Panc1 (cell line): ENCODE results near the gene MIPEP. TPM values are rescaled to one million over a fixed set of nuclear protein-coding genes. Genes with fewer than 3 reads are reported as not detected.

Source experiments
- ATAC-seq: fragments of 200-7000 bp; cut with Tn5 transposase; 2 replicates; pipeline ENCODE4 v1.9.1; 2020; ENCODE audit warnings: mild to moderate bottlenecking, moderate library complexity
- BruUV-seq: library from RNA; stranded (reverse); fragments of 400-500 nt; replicated peaks from 2 replicates; lab custom pipeline; 2021; lab: Mats Ljungman, UMichigan
- CTCF ChIA-PET: fragments of 300-600 bp; sonication (Branson Sonifier 250); formaldehyde crosslinking; loops from one replicate; lab custom pipeline; 2022; ENCODE audit warnings: antibody characterized with exemption; lab: Charles Lee
- POLR2A ChIA-PET: fragments of 300-600 bp; sonication (Branson Sonifier 250); formaldehyde crosslinking; loops from one replicate; lab custom pipeline; 2022; ENCODE audit warnings: antibody characterized with exemption; lab: Charles Lee
- DNase-seq: peaks from one replicate; pipeline ENCODE4 v3.0.0-alpha.2; 2010; ENCODE audit warnings: low read depth, low spot score
- H3K27ac ChIP-seq: 2 replicates; pipeline ENCODE4 v1.5.1; 2011; ENCODE audit warnings: mild to moderate bottlenecking, low read length, inconsistent platforms
- H3K27me3 ChIP-seq: fragments of 200-500 bp; sonication (Bioruptor generic); 2 replicates; pipeline ENCODE4 v1.6.0; 2014; ENCODE audit warnings: low read length, inconsistent platforms; ENCODE audit not compliant: control insufficient read depth, insufficient read depth
- H3K36me3 ChIP-seq: fragments of 200-500 bp; sonication (Bioruptor generic); 2 replicates; pipeline ENCODE4 v1.5.1; 2014; ENCODE audit warnings: inconsistent platforms, mild to moderate bottlenecking, low read length, moderate library complexity; ENCODE audit not compliant: control insufficient read depth, insufficient read depth
- H3K4me1 ChIP-seq: 2 replicates; pipeline ENCODE4 v1.5.1; 2011; ENCODE audit warnings: inconsistent platforms, mild to moderate bottlenecking, low read length, moderate library complexity; ENCODE audit not compliant: control insufficient read depth, insufficient read depth
- H3K4me3 ChIP-seq, 2 experiments: 2 replicates each; pipeline ENCODE4 v1.5.1; 2011 to 2012; ENCODE audit warnings: low read depth in 2 of 2, low read length in 2 of 2, mild to moderate bottlenecking in 2 of 2, inconsistent platforms in 1 of 2, moderate library complexity in 1 of 2
- H3K9me3 ChIP-seq: fragments of 200-500 bp; sonication (Bioruptor generic); 2 replicates; pipeline ENCODE4 v1.5.1; 2014; ENCODE audit warnings: low read depth, mild to moderate bottlenecking, inconsistent platforms, low read length, moderate library complexity; ENCODE audit not compliant: control insufficient read depth, insufficient read depth
- POLR2AphosphoS5 ChIP-seq: IDR thresholded peaks from 2 replicates; pipeline ENCODE4 v1.6.1; 2012; ENCODE audit warnings: mild to moderate bottlenecking, low read depth, low read length, moderate library complexity
- SIN3A ChIP-seq: IDR thresholded peaks from 2 replicates; pipeline ENCODE4 v1.6.1; 2012; ENCODE audit warnings: low read depth, mild to moderate bottlenecking, low read length, moderate library complexity, borderline replicate concordance; ENCODE audit not compliant: insufficient read depth
- TCF7L2 ChIP-seq: IDR thresholded peaks from 2 replicates; pipeline ENCODE4 v1.6.1; 2011; ENCODE audit warnings: mild to moderate bottlenecking, low read depth, low read length, inconsistent platforms
- in situ Hi-C: cut with HindIII; loops from 2 replicates; pipeline ENCODE4 v1.10.0; 2016; ENCODE audit warnings: low sequenced_read_pairs, low pct_unique_long_range_greater_than_20kb
- intact Hi-C: fragments of 100-400 bp; cut with micrococcal nuclease; formaldehyde crosslinking; loops from one replicate; pipeline ENCODE4 v1.10.0; 2022; ENCODE audit not compliant: unreplicated experiment
- total RNA-seq: library from RNA; stranded (reverse); gene quantifications from one replicate; pipeline ENCODE4 v1.2.1, GENCODE V29; 2021; ENCODE audit not compliant: unreplicated experiment
- TF ChIP-seq, protein P1 (sequence below), 2 experiments: IDR thresholded peaks; 2 replicates each; pipeline ENCODE4 v1.6.1; 2011 to 2012; ENCODE audit warnings: low read depth in 2 of 2, control low read depth in 1 of 2, low read length in 1 of 2, mild to moderate bottlenecking in 1 of 2, moderate library complexity in 1 of 2; ENCODE audit not compliant: insufficient read depth in 1 of 2
- TF ChIP-seq, protein P2 (sequence below): fragments of 450-650 bp; IDR thresholded peaks from 2 replicates; pipeline ENCODE4 v1.5.1; 2017; ENCODE audit warnings: mild to moderate bottlenecking

MIPEP gene
- total RNA-seq, 1 experiment from 2014 or later = 13.8 TPM

DNA sequence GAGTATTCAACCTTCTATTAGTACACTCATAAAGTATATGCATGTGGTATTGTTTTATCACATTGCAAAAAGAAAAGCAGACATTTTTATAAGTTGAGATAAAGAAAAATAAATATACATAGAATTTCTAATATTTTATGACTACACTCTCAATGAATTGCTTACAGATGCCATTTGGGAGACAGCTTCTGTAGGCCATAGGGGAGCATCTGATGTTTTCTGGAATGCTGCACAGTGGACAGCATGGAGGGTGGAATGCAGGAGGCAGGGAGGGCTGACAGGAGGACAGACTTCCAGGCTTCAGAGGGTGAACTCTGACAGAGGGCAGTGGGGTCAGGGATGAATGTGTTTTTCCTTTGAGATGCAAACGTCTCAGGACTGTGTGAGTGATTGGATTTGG is 45.8 kb downstream of the MIPEP start:
- H3K4me3 ChIP-seq = no peak overlapping the region
- H3K27me3 ChIP-seq = no peaks in the 10 kb centered on the region
- H3K36me3 ChIP-seq = no peaks in the 10 kb centered on the region
- DNase-seq = no peak
- POLR2A ChIA-PET = no interaction called here
- no peaks in the 10 kb centered on the region for H3K9me3 ChIP-seq
- BruUV-seq = no TSS peak
- in situ Hi-C loops = no loop called here
- TF ChIP-seq SIN3A (no peak), POLR2AphosphoS5 (no peak), TCF7L2 (no peak)
- CTCF ChIA-PET = no interaction called here
- ATAC-seq = no peak
- H3K27ac ChIP-seq = no peak overlapping the region
- intact Hi-C loops = no loop called here
- no peaks in the 10 kb centered on the region for H3K4me1 ChIP-seq

DNA sequence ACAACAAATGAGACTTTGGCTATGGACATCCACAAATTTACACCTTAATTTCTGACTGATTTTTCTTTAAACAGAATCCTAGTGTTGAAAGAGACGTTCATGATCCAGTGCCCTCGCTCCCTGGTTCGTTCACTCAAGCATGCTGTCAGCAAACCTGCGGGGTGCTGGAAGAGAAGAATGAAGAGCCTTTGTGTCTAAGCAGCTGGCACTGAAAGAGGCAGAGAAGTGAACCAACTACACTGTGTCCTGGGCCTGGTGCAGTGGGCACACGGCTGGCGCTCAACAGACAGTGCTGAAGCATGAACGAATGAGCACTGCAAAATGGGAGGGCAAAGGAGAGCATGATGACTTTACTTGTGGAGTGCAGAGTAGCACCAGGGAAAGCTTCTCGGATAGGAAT is 46.8 kb downstream of the MIPEP start:
- H3K27ac ChIP-seq = no peak overlapping the region
- ATAC-seq (no peak), DNase-seq (no peak)
- ChIA-PET POLR2A (no interaction called here), CTCF (no interaction called here)
- intact Hi-C loops (no loop called here), in situ Hi-C loops (no loop called here)
- no peaks in the 10 kb centered on the region for H3K27me3 ChIP-seq
- no peaks in the 10 kb centered on the region for H3K4me1 ChIP-seq
- BruUV-seq = no TSS peak
- no peaks in the 10 kb centered on the region for H3K36me3 ChIP-seq
- TF ChIP-seq SIN3A (no peak), POLR2AphosphoS5 (no peak), TCF7L2 (no peak)
- TF ChIP-seq, protein P1, sequence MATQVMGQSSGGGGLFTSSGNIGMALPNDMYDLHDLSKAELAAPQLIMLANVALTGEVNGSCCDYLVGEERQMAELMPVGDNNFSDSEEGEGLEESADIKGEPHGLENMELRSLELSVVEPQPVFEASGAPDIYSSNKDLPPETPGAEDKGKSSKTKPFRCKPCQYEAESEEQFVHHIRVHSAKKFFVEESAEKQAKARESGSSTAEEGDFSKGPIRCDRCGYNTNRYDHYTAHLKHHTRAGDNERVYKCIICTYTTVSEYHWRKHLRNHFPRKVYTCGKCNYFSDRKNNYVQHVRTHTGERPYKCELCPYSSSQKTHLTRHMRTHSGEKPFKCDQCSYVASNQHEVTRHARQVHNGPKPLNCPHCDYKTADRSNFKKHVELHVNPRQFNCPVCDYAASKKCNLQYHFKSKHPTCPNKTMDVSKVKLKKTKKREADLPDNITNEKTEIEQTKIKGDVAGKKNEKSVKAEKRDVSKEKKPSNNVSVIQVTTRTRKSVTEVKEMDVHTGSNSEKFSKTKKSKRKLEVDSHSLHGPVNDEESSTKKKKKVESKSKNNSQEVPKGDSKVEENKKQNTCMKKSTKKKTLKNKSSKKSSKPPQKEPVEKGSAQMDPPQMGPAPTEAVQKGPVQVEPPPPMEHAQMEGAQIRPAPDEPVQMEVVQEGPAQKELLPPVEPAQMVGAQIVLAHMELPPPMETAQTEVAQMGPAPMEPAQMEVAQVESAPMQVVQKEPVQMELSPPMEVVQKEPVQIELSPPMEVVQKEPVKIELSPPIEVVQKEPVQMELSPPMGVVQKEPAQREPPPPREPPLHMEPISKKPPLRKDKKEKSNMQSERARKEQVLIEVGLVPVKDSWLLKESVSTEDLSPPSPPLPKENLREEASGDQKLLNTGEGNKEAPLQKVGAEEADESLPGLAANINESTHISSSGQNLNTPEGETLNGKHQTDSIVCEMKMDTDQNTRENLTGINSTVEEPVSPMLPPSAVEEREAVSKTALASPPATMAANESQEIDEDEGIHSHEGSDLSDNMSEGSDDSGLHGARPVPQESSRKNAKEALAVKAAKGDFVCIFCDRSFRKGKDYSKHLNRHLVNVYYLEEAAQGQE (IDR thresholded peaks at IDR 0.05; ENCODE audit: insufficient read depth in 1 of 2, low read depth in 2 of 2, low read length in 1 of 2) = no peak
- TF ChIP-seq, protein P2, sequence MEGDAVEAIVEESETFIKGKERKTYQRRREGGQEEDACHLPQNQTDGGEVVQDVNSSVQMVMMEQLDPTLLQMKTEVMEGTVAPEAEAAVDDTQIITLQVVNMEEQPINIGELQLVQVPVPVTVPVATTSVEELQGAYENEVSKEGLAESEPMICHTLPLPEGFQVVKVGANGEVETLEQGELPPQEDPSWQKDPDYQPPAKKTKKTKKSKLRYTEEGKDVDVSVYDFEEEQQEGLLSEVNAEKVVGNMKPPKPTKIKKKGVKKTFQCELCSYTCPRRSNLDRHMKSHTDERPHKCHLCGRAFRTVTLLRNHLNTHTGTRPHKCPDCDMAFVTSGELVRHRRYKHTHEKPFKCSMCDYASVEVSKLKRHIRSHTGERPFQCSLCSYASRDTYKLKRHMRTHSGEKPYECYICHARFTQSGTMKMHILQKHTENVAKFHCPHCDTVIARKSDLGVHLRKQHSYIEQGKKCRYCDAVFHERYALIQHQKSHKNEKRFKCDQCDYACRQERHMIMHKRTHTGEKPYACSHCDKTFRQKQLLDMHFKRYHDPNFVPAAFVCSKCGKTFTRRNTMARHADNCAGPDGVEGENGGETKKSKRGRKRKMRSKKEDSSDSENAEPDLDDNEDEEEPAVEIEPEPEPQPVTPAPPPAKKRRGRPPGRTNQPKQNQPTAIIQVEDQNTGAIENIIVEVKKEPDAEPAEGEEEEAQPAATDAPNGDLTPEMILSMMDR = no peak
- H3K4me3 ChIP-seq = no peak overlapping the region
- no peaks in the 10 kb centered on the region for H3K9me3 ChIP-seq

DNA sequence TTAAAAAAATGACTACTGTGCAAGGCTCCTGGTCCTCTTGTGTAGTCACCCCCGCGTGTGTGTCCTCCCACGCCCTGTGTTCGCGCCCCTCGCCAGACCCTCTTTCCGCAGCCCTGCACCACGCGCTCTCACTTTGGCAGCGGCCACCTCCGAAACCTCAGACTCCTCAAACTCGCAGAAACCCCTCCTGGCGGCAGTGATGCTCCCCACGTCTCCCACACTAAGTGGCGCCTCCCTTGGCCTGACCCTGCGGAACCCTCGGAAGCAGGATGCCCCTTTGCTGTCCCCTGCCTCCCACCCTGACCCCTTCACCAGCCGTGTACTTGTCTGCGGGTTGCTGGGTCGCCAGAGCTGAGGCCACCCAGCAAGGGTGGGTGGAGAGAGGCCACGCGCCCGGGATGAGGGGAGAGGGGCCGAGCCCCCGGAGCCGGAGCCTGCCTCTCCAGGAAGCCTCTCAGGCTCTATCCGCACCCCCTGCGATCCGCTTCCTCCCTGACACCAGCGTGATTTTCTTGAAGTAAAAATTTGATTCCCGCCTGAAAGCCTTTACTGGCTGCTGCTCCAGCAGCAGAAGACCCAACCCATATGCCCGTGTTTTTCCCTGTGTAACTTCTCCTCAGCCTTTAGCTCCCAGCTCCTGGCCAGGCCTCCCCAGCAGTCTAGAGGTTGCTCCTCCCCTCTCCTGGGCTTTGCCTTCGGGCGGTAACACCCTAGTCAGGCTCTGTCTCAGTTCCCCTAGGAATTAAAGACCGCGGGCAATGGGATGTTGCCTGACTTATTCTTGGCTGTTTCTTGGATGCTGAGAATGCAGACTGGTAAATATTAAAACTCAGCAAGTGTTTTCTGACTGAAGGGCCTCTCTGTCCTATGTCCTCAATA is 55.2 kb downstream of the MIPEP start:
- no peaks in the 10 kb centered on the region for H3K36me3 ChIP-seq
- H3K27ac ChIP-seq = no peak overlapping the region
- ChIA-PET POLR2A (no interaction called here), CTCF (no interaction called here)
- no peaks in the 10 kb centered on the region for H3K9me3 ChIP-seq
- BruUV-seq = no TSS peak
- no peaks in the 10 kb centered on the region for H3K27me3 ChIP-seq
- no peak for ATAC-seq
- intact Hi-C loops (no loop called here), in situ Hi-C loops (no loop called here)
- no peak overlapping the region for H3K4me3 ChIP-seq
- H3K4me1 ChIP-seq = no peaks in the 10 kb centered on the region
- DNase-seq = no peak
- TF ChIP-seq, protein P2 = no peak
- TF ChIP-seq, protein P1 (IDR thresholded peaks at IDR 0.05; ENCODE audit: insufficient read depth in 1 of 2, low read depth in 2 of 2, low read length in 1 of 2) = no peak
- TF ChIP-seq POLR2AphosphoS5 (no peak), SIN3A (no peak), TCF7L2 (no peak)
